Esophagus squamous epithelium (tissue), 5 donors: ENCODE data around the gene EXOC3L2. TPM values are rescaled to one million over a fixed set of nuclear protein-coding genes. Genes with fewer than 3 reads are reported as not detected.

Experiments used
- DNase-seq: peaks from one replicate; lab custom pipeline; 2025; lab: John Stamatoyannopoulos, UW
- H3K27ac ChIP-seq, 4 donors: fragments of 200-600 bp; sonication (generic); one replicate each; pipeline ENCODE4 v1.5.1; 2016 to 2019; ENCODE audit warnings: mild to moderate bottlenecking in 1 of 4
- H3K27me3 ChIP-seq, 4 donors: fragments of 200-600 bp; sonication (generic); 1 replicate in 3 of 4; 2 replicates in 1 of 4; pipeline versions ENCODE4 v1.5.1 to v1.6.0; 2017 to 2021; ENCODE audit warnings: antibody characterized with exemption in 1 of 4
- H3K36me3 ChIP-seq, 3 donors: fragments of 200-600 bp; sonication (generic); one replicate each; pipeline ENCODE4 v1.5.1; 2016 to 2019
- H3K4me1 ChIP-seq, 3 donors: fragments of 200-600 bp; sonication (generic); one replicate each; pipeline ENCODE4 v1.5.1; 2017 to 2019
- H3K4me3 ChIP-seq, 4 donors: fragments of 200-600 bp; sonication (generic); 1 replicate in 3 of 4; 2 replicates in 1 of 4; pipeline ENCODE4 v1.5.1; 2016 to 2019; ENCODE audit warnings: mild to moderate bottlenecking in 2 of 4, moderate library complexity in 1 of 4
- H3K9me3 ChIP-seq, 3 donors: fragments of 200-600 bp; sonication (generic); one replicate each; pipeline ENCODE4 v1.5.1; 2016 to 2019
- POLR2A ChIP-seq, 4 donors: fragments of 450-650 bp; IDR thresholded peaks; one replicate each; pipeline ENCODE4 v1.6.1; 2017; ENCODE audit warnings: antibody characterized with exemption in 4 of 4, mild to moderate bottlenecking in 4 of 4, moderate library complexity in 3 of 4
- WGBS, 2 donors: methylation state at CpG; one replicate each; pipeline ENCODE4 v1.1.5; 2018; 5-methylcytosine and 5-hydroxymethylcytosine counted together
- intact Hi-C: fragments of 100-400 bp; cut with DNase I; formaldehyde crosslinking; loops from one replicate; pipeline ENCODE4 v1.15.0; 2022
- total RNA-seq, 4 donors: library from RNA; depleted of rRNA; stranded (reverse); fragments of >200 nt; gene quantifications; one replicate each; pipeline ENCODE4 v1.1.0, GENCODE V29; 2016
- TF ChIP-seq, protein P1 (sequence below), 6 experiments: fragments of 450-650 bp in 4 of 6; fragments of 200-600 bp in 2 of 6; sonication (generic) in 2 of 6; IDR thresholded peaks; one replicate each; pipeline ENCODE4 v1.5.1; 2016 to 2019; ENCODE audit warnings: antibody characterized with exemption in 6 of 6, mild to moderate bottlenecking in 4 of 6, moderate library complexity in 4 of 6
- donor health status: DM: yes; HTN: yes; CAD: no.

EXOC3L2 gene
- total RNA-seq, 4 donors from 2014 or later: 0.29 to 1.5 (median 0.80) TPM

- H3K27ac ChIP-seq: no peak overlapping the region
- peaks cover 0 to 67% (median 0%) of the 10 kb centered on the region in 4 donors for H3K27me3 ChIP-seq
- H3K36me3 ChIP-seq: no peaks in the 10 kb centered on the region
- intact Hi-C loops: no loop called here
- 65 to 70% methylated on average over 4 to 5 of the region's 5 CpGs for WGBS, 2 donors
- TF ChIP-seq POLR2A (IDR thresholded peaks at IDR 0.05): no peak
- TF ChIP-seq, protein P1, sequence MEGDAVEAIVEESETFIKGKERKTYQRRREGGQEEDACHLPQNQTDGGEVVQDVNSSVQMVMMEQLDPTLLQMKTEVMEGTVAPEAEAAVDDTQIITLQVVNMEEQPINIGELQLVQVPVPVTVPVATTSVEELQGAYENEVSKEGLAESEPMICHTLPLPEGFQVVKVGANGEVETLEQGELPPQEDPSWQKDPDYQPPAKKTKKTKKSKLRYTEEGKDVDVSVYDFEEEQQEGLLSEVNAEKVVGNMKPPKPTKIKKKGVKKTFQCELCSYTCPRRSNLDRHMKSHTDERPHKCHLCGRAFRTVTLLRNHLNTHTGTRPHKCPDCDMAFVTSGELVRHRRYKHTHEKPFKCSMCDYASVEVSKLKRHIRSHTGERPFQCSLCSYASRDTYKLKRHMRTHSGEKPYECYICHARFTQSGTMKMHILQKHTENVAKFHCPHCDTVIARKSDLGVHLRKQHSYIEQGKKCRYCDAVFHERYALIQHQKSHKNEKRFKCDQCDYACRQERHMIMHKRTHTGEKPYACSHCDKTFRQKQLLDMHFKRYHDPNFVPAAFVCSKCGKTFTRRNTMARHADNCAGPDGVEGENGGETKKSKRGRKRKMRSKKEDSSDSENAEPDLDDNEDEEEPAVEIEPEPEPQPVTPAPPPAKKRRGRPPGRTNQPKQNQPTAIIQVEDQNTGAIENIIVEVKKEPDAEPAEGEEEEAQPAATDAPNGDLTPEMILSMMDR (IDR thresholded peaks at IDR 0.05): no peak
- no peak overlapping the region for H3K4me3 ChIP-seq
- H3K4me1 ChIP-seq: no peaks in the 10 kb centered on the region
- no peak for DNase-seq
- no peaks in the 10 kb centered on the region for H3K9me3 ChIP-seq
Observed at GRCh38 chr19:45223879-45224278, 21.3 kb downstream of the EXOC3L2 start.

- no peak overlapping the region for H3K4me3 ChIP-seq
- intact Hi-C loops: no loop called here
- 94 to 95% methylated on average over 5 to 6 of the region's 6 CpGs for WGBS, 2 donors
- peaks cover 0 to 74% (median 0%) of the 10 kb centered on the region in 4 donors for H3K27me3 ChIP-seq
- no peak overlapping the region for H3K27ac ChIP-seq
- DNase-seq: no peak
- TF ChIP-seq, protein P1 (IDR thresholded peaks at IDR 0.05): no peak
- no peak for TF ChIP-seq POLR2A (IDR thresholded peaks at IDR 0.05)
- no peaks in the 10 kb centered on the region for H3K9me3 ChIP-seq
- peaks cover 0 to under 1% (median 0%) of the 10 kb centered on the region in 3 donors for H3K4me1 ChIP-seq
- H3K36me3 ChIP-seq: no peaks in the 10 kb centered on the region
Observed at GRCh38 chr19:45222724-45223123, 22.5 kb downstream of the EXOC3L2 start.

GRCh38 chr19:45218911-45219743 is 26.1 kb downstream of the EXOC3L2 start:
- TF ChIP-seq, protein P1 (IDR thresholded peaks at IDR 0.05): no peak
- no peak for TF ChIP-seq POLR2A (IDR thresholded peaks at IDR 0.05)
- Histone ChIP-seq H3K9me3 (no peaks in the 10 kb centered on the region), H3K27ac (no peak overlapping the region), H3K27me3 (peaks cover 0 to 97% (median 0%) of the 10 kb centered on the region in 4 donors), H3K4me1 (peaks cover 0 to 31% (median 13%) of the 10 kb centered on the region in 3 donors), H3K36me3 (no peaks in the 10 kb centered on the region), H3K4me3 (no peak overlapping the region)
- no peak for DNase-seq
- 55 to 74% methylated on average over 9 to 12 of the region's 18 CpGs for WGBS, 2 donors
- intact Hi-C loops: no loop called here

GRCh38 chr19:45218426-45218825 is 26.8 kb downstream of the EXOC3L2 start:
- Histone ChIP-seq H3K4me3 (no peak overlapping the region), H3K27me3 (peaks cover 0 to 99% (median 0%) of the 10 kb centered on the region in 4 donors), H3K36me3 (no peaks in the 10 kb centered on the region), H3K9me3 (no peaks in the 10 kb centered on the region), H3K4me1 (peaks cover 0 to 31% (median 13%) of the 10 kb centered on the region in 3 donors), H3K27ac (no peak overlapping the region)
- TF ChIP-seq, protein P1 (IDR thresholded peaks at IDR 0.05): no peak
- TF ChIP-seq POLR2A (IDR thresholded peaks at IDR 0.05): no peak
- 57 to 66% methylated on average over 4 of the region's 4 CpGs for WGBS, 2 donors
- DNase-seq: no peak
- intact Hi-C loops: no loop called here

GRCh38 chr19:45217957-45218334 is 27.3 kb downstream of the EXOC3L2 start:
- intact Hi-C loops: no loop called here
- Histone ChIP-seq H3K36me3 (no peaks in the 10 kb centered on the region), H3K27me3 (peaks cover 0 to 99% (median 0%) of the 10 kb centered on the region in 4 donors), H3K4me3 (no peak overlapping the region), H3K27ac (no peak overlapping the region), H3K4me1 (peaks cover 2 to 35% (median 17%) of the 10 kb centered on the region in 3 donors), H3K9me3 (no peaks in the 10 kb centered on the region)
- TF ChIP-seq, protein P1 (IDR thresholded peaks at IDR 0.05): no peak
- TF ChIP-seq POLR2A (IDR thresholded peaks at IDR 0.05): no peak
- DNase-seq: no peak
- 66 to 81% methylated on average over 6 to 7 of the region's 14 CpGs for WGBS, 2 donors
